Measurements from ENCODE around the gene NKTR.
"Not testable (repeated sequence)": the region's sequence is repeated elsewhere in the genome, so short reads cannot be mapped to it uniquely, and the experiment has no call there.

NKTR gene

GRCh38 chr3:42600111-42600957, at the start of gene NKTR:
Gene NKTR (plus strand): TSS chr3:42600686. CDS start chr3:42601007, 321 bp downstream.
- DNase-seq, result peak; percentile 99

GRCh38 chr3:42552830-42553229, 47.7 kb upstream of the NKTR start:
- DNase-seq, result no peak

- peak; percentile 44 for DNase-seq
Observed at GRCh38 chr3:42556089-42556632, 44.3 kb upstream of the NKTR start.

- DNase-seq, result not testable (repeated sequence)
Observed at GRCh38 chr3:42556817-42557216, 43.7 kb upstream of the NKTR start.

GRCh38 chr3:42557854-42558253, 42.6 kb upstream of the NKTR start:
- DNase-seq, result peak; percentile 34

- no peak for DNase-seq
Observed at GRCh38 chr3:42562047-42562907, 38.2 kb upstream of the NKTR start.

- no peak for DNase-seq
Observed at GRCh38 chr3:42569593-42570142, 30.8 kb upstream of the NKTR start.

- no peak for DNase-seq
Observed at GRCh38 chr3:42572278-42572677, 28.2 kb upstream of the NKTR start.

GRCh38 chr3:42575137-42575741, 25.2 kb upstream of the NKTR start:
- DNase-seq, result no peak

GRCh38 chr3:42578054-42578453, 22.4 kb upstream of the NKTR start:
- no peak for DNase-seq

- not testable (repeated sequence) for DNase-seq
Observed at GRCh38 chr3:42579346-42579745, 21.1 kb upstream of the NKTR start.

GRCh38 chr3:42581400-42581708, 19.1 kb upstream of the NKTR start:
- DNase-seq, result no peak

GRCh38 chr3:42581709-42582473, 18.6 kb upstream of the NKTR start, which contains the start of gene SEC22C:
Gene SEC22C (minus strand): TSS chr3:42581967. CDS start chr3:42569046, 12,921 bp downstream.
- DNase-seq, result peak; percentile 95

- DNase-seq, result no peak
Observed at GRCh38 chr3:42582474-42583070, 17.9 kb upstream of the NKTR start.

- DNase-seq, result no peak
Observed at GRCh38 chr3:42588625-42589024, 11.9 kb upstream of the NKTR start.

GRCh38 chr3:42589382-42590109, 10.9 kb upstream of the NKTR start:
- no peak for DNase-seq

GRCh38 chr3:42590989-42591756, 9.3 kb upstream of the NKTR start:
- no peak for DNase-seq

- DNase-seq, result no peak
Observed at GRCh38 chr3:42591811-42592210, 8.7 kb upstream of the NKTR start.

- DNase-seq, result no peak
Observed at GRCh38 chr3:42593635-42594034, 6.9 kb upstream of the NKTR start.

- no peak for DNase-seq
Observed at GRCh38 chr3:42595682-42596081, 4.8 kb upstream of the NKTR start.
